ENCODE data around the gene SLC45A3. TPM values are rescaled to one million over a fixed set of nuclear protein-coding genes. Genes with fewer than 3 reads are reported as not detected.

The SLC45A3 gene
- total and polyA plus RNA-seq, 2 of the 8 experiments (the other 6 are each of a cell fraction or from before 2014, with no cell fraction given) = 13.0 to 14.3 TPM

DNA sequence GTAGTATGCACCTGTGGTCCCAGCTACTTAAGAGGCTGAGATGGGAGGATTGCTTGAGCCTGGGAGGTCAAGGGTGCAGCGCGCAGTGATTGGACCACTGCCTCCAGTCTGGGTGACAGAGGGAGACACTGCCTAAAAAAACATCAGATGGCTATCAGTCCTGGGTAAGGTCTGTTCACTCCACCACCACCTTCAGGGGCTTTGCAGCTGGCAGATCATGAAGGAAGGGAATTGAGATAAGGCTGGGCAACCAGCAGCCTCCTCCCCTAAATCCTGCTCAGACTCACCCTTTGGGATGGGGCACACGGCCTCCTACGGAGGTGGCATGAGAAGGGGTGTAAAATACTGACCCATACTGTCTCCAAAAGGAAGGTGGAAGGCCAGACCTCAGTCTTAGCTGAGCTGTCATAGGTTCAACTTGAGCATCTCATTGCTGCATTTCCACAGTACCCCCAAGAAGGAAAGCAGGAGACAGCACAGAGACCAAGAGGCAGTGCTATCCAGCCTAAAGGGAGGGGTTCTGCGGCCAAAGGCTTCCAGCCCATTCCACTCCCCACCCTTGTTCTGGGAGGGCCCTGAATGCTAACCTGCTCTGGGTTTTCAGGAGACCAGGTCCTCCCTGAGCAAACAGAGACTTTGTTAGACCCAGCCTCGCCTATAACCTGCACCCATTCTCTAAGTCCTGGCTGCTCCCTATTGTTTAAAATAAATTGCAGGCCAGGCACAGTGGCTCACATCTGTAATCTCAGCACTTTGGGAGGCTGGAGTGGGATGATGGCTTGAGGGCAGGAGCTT, 13.7 kb downstream of the SLC45A3 start:
- peak overlapping the region; percentile 25 for H4K91ac ChIP-seq (replicated peaks; ENCODE audit: insufficient read length, low read length)
- no peak overlapping the region for H3K4ac ChIP-seq (replicated peaks; ENCODE audit: insufficient read length, low read depth, low read length)
- H3K9ac ChIP-seq (replicated peaks in 1 of 4; ENCODE audit: extremely low read depth in 1 of 4, low read depth in 3 of 4, low read length in 3 of 4) = no peak overlapping the region
- peak overlapping the region; percentile 34; the same call in 1 of the 2 replicates for H2AK5ac ChIP-seq (ENCODE audit: low read depth, low read length)
- H4K8ac ChIP-seq (ENCODE audit: extremely low read depth, insufficient read depth, low read length) = no peak overlapping the region
- peak overlapping the region; percentile 88; the same call in 1 of the 2 replicates for H2BK15ac ChIP-seq (ENCODE audit: low read length)
- no peak overlapping the region for H3K4me3 ChIP-seq (ENCODE audit: extremely low read depth in 1 of 4, insufficient read depth in 2 of 4, low read depth in 3 of 4, low read length in 4 of 4)
- ChIA-PET POLR2A (ENCODE audit: partially characterized antibody) (interaction anchor here (1.1 to 19.3 kb wide), 5 partner anchors 11 to 41 kb away, joined by 3 to 241 read pairs (median 8); partner anchors contain the start of gene SLC45A3), CTCF (ENCODE audit: partially characterized antibody) (interaction anchor here (0.9 to 18.5 kb wide), 6 partner anchors 8 to 229 kb away, joined by 3 to 856 read pairs (median 24); partner anchors contain the start of gene SLC45A3)
- WGBS, 2 experiments (ENCODE audit: extremely low coverage in 1 of 2, insufficient coverage in 1 of 2, insufficient read length in 1 of 2, insufficient replicate concordance in 2 of 2, low coverage in 1 of 2, low lambda C conversion rate in 2 of 2, missing lambda C conversion rate in 1 of 2) = 92% methylated on average over 6 of the region's 6 CpGs; no CpG with 5 or more reads in 1 of the 2 experiments
- H3K18ac ChIP-seq (ENCODE audit: extremely low read depth, low read length) = no peak overlapping the region
- H2BK20ac ChIP-seq (ENCODE audit: low read length) = no peak overlapping the region
- H2AFZ ChIP-seq (ENCODE audit: low read length) = no peak overlapping the region
- DNase-seq (ENCODE audit: low read depth in 1 of 2, low spot score in 2 of 2) (no peak), FAIRE-seq (no peak)
- H3K36me3 ChIP-seq (ENCODE audit: control insufficient read depth in 2 of 4, insufficient read depth in 4 of 4, low read length in 3 of 4) = peaks cover 0 to 13% (median 6%) of the 10 kb centered on the region in 4 experiments; a peak in 4 of 8 replicates
- no peaks in the 10 kb centered on the region for H3K9me3 ChIP-seq (ENCODE audit: insufficient read depth in 2 of 2, low read depth in 1 of 2, low read length in 1 of 2)
- H3K23me2 ChIP-seq (ENCODE audit: low read depth, low read length) = no peaks in the 10 kb centered on the region
- H3K4me1 ChIP-seq (replicated peaks in 1 of 4; ENCODE audit: control insufficient read depth in 3 of 4, insufficient read depth in 4 of 4, low read length in 3 of 4) = peaks cover 0 to 44% (median 34%) of the 10 kb centered on the region in 4 experiments; a peak in 6 of 7 replicates
- H3K4me2 ChIP-seq (ENCODE audit: insufficient read depth in 1 of 2, low read depth in 2 of 2, low read length in 2 of 2) = no peak overlapping the region
- peaks cover 10% of the 10 kb centered on the region for H3K79me1 ChIP-seq (ENCODE audit: low read depth, low read length)
- no peaks in the 10 kb centered on the region for H3K27me3 ChIP-seq (replicated peaks in 1 of 4; ENCODE audit: control insufficient read depth in 3 of 4, extremely low read depth in 1 of 4, insufficient read depth in 3 of 4, low read length in 3 of 4)
- H3K56ac ChIP-seq (replicated peaks; ENCODE audit: insufficient read length, low read depth, low read length) = no peak overlapping the region
- H2BK12ac ChIP-seq (ENCODE audit: low read depth, low read length) = no peak overlapping the region; the same call in 1 of the 2 replicates
- no peak overlapping the region for H2BK5ac ChIP-seq (ENCODE audit: low read depth, low read length)
- no peak overlapping the region for H3K14ac ChIP-seq (ENCODE audit: insufficient read length)
- H4K20me1 ChIP-seq (replicated peaks in 1 of 2; ENCODE audit: control insufficient read depth in 1 of 2, insufficient read depth in 2 of 2, low read length in 2 of 2) = peaks cover 1 to 2% of the 10 kb centered on the region in 2 experiments
- no peak overlapping the region for H2BK120ac ChIP-seq (replicated peaks; ENCODE audit: low read depth, low read length)
- H4K5ac ChIP-seq (ENCODE audit: insufficient read length, low read depth, low read length) = no peak overlapping the region
- no peak for TF ChIP-seq EGR1 (IDR thresholded peaks at IDR 0.05; ENCODE audit: borderline replicate concordance, low read depth, low read length)
- TF ChIP-seq ASH2L (IDR thresholded peaks at IDR 0.05; ENCODE audit: low read length) = no peak
- TF ChIP-seq ATF3 (IDR thresholded peaks at IDR 0.05; ENCODE audit: insufficient read depth, low read depth, low read length) = no peak
- no peak overlapping the region for H3K27ac ChIP-seq (ENCODE audit: low read depth, low read length)
- H3K23ac ChIP-seq (ENCODE audit: insufficient read length) = no peak overlapping the region
- peaks cover 0 to 32% of the 10 kb centered on the region in 2 experiments; a peak in 2 of 4 replicates for H3K79me2 ChIP-seq (ENCODE audit: control insufficient read depth in 1 of 2, insufficient read depth in 2 of 2, low read length in 2 of 2)

All from H1 (cell line).